GM18868 (cell line): ENCODE results near the gene UGT1A7.
"Not testable (repeated sequence)": the region's sequence is repeated elsewhere in the genome, so short reads cannot be mapped to it uniquely, and the experiment has no call there.

Source experiments
- ATAC-seq: cut with Tn5 transposase; IDR thresholded peaks from one replicate; pipeline ENCODE4 v1.9.1; 2021; ENCODE audit warnings: mild to moderate bottlenecking, moderate library complexity; ENCODE audit not compliant: unreplicated experiment

Gene UGT1A7

DNA sequence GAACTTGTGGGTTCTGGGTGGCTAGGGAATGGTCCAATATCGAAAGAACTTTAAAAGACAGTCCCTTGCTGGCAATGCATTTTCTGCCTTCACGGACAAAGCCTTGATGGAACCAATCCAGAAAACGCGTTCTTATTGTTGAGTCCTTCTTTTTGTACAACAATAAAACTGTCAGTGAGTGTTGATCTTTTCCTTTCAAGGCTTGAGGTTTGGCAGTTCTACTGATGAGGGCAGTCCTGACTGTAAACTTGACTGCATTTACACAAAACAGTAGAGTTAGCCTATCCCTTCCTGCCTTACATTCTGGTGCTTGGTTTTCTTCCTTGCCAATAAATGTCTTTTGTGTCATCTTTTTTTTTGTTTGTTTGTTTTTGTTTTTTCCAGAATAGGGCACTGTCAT lies 2.5 kb upstream of the UGT1A7 start:
- no peak for ATAC-seq

- ATAC-seq, result no peak
These were observed 1.2 kb upstream of the UGT1A7 start for GRCh38 chr2:233680361-233681045.

GRCh38 chr2:233684640-233685039 lies 2.9 kb downstream of the UGT1A7 start:
- no peak for ATAC-seq

- ATAC-seq, result no peak
These were observed 5.2 kb downstream of the UGT1A7 start for GRCh38 chr2:233686928-233687327.

DNA sequence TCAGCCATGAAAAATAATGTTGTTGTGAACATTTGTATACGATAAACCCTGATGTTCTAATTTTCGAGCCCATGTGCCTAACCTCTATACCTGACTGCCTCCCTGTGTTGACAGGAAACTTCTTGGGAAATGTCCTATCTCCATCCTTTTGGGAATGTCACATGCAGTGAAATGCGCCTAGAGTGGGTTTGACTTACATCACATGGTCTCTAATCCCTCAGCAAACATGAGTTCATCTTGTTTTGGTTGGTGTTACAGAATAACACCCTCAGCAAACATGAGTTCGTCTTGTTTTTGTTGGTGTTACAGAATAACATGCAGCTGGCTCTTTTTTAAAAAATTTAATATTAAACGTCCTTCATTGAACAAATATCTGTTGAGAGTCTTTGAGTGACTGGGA lies 6.6 kb downstream of the UGT1A7 start:
- no peak for ATAC-seq

GRCh38 chr2:233689031-233689430 lies 7.3 kb downstream of the UGT1A7 start:
- no peak for ATAC-seq

GRCh38 chr2:233689501-233689900 lies 7.8 kb downstream of the UGT1A7 start:
- ATAC-seq, result no peak

DNA sequence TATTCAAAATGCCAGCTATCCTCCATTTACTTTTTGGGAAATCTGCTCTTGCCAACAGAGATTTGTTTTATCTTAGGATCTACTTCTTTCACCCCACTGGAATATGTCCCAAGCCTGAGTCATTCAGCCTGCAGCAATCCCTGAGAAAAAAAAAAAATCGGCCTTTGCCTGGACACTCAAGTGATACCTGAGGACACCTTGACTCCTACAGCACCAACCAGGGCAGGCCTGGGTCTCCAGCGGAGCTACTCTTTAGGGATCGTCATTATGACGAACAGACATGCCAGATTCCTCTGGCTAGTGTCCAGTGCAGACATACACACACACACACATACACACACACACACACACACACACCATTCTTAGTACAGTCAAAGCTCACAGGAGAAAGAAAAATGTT lies 8.7 kb downstream of the UGT1A7 start:
- ATAC-seq, result no peak

- no peak for ATAC-seq
These were observed 10.0 kb downstream of the UGT1A7 start for GRCh38 chr2:233691443-233692433.

GRCh38 chr2:233692648-233693047 lies 10.9 kb downstream of the UGT1A7 start, which contains the start of gene UGT1A6:
TSS of gene UGT1A6 (plus strand) at chr2:233692890. CDS start at chr2:233693005, 115 bp downstream.
- no peak for ATAC-seq

- ATAC-seq, result no peak
These were observed 12.3 kb downstream of the UGT1A7 start for GRCh38 chr2:233693963-233694362.

DNA sequence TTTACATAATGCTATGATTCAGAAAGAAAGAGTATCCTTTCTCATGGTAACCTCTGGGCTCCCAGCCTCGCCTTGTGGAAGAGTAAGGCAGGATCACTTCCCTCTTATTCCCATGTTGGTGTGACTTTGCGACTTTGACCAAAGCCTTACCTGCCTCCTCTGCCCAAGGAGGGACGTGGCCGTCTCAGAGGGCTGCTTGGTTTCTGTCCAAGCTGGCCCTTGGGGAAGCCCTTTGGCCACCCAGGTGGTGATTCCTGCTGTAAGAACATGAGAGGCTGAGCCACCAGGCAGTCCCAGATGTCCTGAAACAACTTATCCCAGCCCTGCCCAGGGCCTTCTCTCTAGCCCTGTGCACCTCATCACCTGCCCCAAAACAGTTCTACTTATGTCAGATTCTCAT lies 17.0 kb downstream of the UGT1A7 start:
- ATAC-seq, result no peak

DNA sequence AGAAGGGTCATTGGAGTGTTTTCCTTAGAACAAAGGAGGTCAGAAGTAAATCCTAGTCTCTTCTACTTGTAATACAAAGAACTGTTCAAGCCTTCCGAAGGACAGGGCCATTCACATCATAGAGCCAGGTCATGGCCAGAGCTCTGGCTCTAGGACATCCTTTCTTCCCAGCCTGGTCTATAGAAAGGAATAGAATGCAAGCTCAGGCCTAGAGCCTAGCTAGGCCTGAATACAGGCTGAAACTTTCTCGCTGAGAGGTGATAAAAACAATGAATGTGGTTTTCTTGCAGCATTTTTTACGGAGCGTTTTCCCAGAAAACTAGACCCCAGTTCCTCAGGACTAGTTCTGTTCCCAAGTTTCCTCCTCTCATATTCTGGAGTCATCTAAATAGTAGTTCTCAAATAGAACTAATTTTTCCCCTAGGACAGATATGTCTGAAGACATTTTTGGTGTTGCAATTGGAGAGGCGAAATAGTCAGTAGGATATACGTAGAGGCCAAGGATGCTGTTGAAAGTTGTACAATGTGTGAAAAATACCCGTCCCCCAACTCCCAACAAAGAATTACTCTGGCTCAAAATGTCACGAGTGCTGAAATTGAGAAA lies 17.8 kb downstream of the UGT1A7 start:
- no peak for ATAC-seq

- no peak for ATAC-seq
These were observed 18.4 kb downstream of the UGT1A7 start for GRCh38 chr2:233700028-233700635.

GRCh38 chr2:233700842-233701241 lies 19.1 kb downstream of the UGT1A7 start:
- not testable (repeated sequence) for ATAC-seq

- ATAC-seq, result no peak
These were observed 20.5 kb downstream of the UGT1A7 start for GRCh38 chr2:233702238-233702637.

GRCh38 chr2:233705911-233706506 lies 24.3 kb downstream of the UGT1A7 start:
- ATAC-seq, result no peak

DNA sequence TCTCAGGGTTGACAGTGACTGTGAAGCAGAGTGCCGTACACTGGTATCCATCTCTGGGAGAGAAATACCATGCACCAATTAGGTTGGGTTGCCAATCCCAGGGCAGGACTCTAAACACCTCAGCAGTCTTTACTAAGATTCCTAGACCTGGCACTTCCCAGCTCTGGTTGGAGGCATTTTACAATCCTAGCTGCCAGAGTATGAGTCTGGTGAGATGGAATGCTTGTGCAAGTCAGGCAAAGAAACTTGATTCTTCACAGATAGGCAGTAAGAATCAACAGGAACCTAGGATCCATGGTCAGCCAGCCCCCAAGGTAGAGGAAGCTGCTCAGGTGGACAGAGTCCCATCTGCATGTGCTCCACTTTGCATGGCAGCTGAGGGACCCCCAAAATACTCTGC lies 25.0 kb downstream of the UGT1A7 start:
- ATAC-seq, result no peak

GRCh38 chr2:233707940-233708644 lies 26.4 kb downstream of the UGT1A7 start:
- ATAC-seq, result no peak

DNA sequence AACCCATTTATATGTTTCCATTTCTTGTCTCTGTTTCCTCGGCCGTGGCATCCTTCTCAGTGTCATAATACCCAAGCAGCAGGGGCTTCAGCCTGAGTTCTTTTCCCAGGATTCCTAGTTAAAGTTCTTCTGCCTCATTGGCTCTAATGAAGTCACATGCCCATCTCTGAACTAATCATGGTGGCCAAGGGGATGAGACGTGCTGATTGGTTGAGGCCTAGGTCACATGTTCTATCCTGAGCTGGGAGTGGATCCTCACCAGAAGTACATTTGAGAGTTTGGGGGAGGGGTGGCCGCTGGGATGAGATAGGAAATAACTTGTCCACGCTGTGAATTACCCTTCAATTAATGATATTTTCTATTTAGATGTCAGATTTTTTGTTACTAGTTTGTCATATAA lies 27.2 kb downstream of the UGT1A7 start:
- ATAC-seq, result no peak
